Activated CD4-positive, alpha-beta T cell treated with anti-CD3 and anti-CD28 coated beads, Interleukin-2, amount 50 U/mL, for 4 hours (primary cell): Measurements from ENCODE around the gene VSX2.

ENCODE experiments used
- DNase-seq, 2 experiments: peaks; one replicate each; pipeline ENCODE4 v3.0.0-alpha.2; 2020

VSX2 gene

GRCh38 chr14:74223016-74223415, 16.2 kb upstream of the VSX2 start:
- no peak for DNase-seq

- no peak for DNase-seq
Measured at GRCh38 chr14:74231784-74232183, 7.5 kb upstream of the VSX2 start.

DNA sequence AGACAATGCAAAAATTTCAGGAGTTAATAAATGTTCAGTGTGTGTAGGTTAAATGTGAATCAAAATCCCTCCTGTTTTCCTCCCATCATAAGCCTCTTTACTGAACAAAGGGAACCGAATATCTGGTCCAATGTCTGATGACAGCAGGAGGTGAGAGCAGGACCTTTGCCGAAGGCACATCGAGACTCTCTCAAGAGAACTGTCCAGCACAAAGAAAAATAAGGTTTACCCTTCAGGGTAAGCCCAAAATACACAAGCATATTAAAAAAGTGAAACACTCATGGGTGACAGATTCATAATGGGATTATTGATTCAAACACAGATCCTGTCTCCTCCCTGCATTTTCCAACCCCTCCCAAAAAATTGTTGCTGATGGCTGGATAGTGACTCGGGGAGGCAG, 4.2 kb upstream of the VSX2 start:
- DNase-seq, result no peak

DNA sequence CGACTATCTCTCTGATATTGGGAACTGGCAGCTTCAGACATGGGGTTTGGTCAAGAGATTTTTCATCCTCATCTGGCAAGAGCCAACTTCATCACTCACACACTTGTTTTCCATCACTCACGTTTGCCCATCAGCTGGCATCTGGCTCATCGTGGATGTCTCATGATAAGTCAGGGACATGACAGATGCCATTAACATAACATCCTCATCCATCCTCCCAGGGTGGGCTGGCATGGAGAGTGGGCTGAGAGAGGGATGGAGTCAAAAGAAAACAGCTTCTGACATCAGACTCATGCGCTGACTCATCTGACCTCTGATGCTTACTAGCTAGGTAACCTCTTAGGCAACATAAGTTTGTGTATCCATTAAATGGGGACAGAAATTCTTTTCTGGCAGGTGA, 1.8 kb upstream of the VSX2 start:
- DNase-seq, result no peak

GRCh38 chr14:74239848-74240793, 872 bp downstream of the VSX2 start:
- DNase-seq, result no peak

DNA sequence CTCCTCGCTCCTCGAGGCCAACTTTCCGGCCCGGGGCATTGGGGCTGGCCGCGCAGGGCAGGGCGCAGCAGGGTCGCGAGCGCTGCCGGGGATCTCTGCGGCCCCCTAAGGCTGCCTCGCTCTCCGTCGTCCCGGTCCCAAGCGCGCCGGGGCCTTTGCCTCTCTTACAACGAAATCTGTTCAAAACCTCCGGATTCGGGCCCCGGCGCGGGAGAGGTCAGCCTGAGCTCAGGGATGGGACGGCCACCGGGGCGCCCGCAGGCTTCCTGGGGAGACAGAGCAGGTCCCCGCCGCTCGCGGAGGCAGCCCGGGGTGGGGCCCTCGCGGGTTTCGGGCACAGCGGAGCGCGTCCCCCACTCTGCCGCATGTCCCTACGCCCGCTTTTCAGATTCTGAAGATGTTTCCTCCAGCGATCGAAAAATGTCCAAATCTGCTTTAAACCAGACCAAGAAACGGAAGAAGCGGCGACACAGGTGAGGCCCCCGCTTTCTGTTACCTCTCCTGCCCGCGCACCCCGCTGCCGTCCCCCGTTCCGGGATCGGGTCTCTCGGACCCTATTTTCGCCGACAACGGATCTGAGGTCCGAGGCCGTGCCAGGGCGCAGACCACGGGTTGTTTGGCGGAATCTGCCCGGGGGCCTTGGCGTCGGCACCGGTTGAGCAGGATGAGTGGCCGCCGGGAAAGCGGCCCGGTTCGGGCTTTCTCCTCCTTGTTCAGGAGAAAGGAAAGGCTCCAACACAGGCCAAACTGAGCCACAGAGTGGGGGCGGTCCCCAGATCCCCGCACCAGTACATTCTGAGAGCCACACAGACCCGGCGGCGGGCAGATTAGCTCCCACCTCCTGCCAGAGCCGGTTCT, 1.8 kb downstream of the VSX2 start:
- DNase-seq, result no peak

GRCh38 chr14:74241652-74242017, 2.4 kb downstream of the VSX2 start:
- DNase-seq, result no peak

- no peak for DNase-seq
Measured at GRCh38 chr14:74242021-74242779, 3.0 kb downstream of the VSX2 start.

DNA sequence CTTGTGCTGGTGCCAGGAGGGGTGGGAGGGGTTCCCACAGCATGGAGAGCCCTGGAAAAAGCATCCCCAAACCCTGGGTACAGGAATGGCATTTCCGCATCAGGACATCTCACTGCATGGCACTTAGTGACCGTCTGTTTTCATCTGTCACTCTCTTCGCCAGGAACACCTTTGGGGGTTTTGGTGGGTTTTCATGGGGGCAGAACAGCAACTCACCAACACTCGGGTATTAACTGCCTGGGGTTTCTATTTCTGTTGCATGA, 3.5 kb downstream of the VSX2 start:
- no peak for DNase-seq

DNA sequence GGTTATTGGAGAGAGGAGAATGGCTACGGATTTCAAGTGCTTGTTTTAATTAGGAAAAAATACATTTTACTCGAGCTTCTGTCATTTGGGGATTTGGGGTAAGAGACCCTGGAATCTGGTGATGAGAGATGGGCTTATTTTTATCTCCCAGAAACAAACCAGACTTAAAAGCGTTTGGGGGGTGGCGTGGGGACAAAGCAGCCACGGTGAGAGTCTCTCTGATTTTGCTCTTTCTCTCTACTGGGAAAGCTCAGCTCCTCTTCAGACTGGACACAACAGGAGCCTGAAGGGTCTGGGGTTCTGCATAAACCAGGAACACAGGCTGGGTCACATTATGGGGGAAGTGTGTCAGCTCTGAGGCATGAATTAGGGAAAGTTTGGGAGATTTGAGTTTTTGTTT, 3.8 kb downstream of the VSX2 start:
- no peak for DNase-seq

DNA sequence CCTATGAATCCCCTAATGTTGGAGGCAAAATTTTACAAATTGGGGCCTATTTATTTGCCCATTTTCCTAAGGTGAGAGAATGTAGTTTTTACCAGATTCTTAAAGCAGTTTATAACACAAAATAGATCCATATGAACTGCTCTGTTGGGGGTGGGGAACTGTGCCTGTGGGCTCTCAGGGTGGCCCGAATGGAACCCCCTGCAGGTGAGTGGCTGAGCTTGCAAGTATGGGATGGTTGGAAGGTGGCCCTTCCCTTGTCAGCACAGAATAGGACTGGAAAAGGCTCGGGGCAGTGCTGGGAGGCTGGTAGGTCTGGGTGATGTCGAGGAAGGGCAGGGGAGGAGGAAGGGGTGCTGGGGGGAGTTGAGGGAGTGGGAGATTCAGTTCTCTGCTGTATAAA, 4.9 kb downstream of the VSX2 start:
- DNase-seq, result no peak

DNA sequence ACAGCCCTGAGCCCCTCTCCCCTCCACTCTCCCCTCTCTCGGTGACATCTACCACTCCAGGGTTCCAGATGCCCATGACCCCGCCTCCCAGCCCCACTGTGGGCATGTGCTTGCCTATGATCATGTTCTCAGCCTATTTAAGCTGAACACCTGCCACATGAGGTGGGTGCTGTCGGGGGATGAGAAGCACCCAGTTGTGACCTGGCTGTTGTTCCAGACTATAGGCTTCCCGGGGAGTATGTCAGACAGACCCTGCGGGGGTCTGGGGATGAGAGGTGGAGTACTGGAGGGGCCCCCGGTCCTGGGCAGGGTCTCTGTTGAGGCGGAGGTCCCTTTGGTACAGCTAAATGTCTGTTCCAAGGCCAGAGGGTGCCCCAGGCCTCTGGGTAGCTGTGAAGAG, 6.0 kb downstream of the VSX2 start:
- no peak for DNase-seq

DNA sequence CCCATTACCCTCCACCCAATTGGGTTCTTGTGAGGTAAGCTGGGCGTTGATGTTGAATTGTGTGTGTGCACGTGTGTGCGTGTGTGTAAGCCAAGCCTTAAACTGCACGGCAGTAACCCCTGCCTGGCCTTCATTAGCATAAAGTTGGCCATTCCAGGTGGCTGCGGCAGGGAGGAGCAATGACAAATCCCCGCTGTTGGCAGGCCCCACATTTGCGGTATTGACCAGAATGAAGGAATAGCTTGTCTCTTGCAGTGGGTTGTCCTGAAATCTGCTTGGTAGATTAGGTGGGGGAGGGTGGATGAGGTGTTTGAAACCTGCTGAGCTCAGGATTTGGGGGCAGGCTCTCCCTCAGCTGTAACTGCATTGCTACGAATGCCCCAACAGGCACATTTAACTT, 7.3 kb downstream of the VSX2 start:
- no peak for DNase-seq

DNA sequence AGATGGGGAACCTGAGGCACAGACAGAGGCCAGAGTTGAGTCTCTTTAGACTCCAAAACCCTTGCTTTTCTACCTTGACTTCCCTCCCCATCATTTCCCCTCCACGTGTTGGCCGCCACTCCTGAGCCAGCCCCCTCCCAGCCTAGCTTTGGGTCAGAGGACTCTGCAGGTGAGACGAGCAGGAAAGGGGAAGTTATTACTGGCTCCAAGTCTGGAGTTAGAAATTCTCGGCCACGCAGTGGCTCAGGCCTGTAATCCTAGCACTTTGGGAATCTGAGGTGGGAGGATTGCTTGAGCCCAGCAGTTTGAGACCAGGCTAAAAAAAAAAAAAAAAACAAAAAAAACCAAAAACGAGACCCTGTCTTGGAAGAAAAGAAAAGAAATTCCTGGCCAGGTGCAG, 8.8 kb downstream of the VSX2 start:
- no peak for DNase-seq

GRCh38 chr14:74249433-74250375, 10.5 kb downstream of the VSX2 start:
- no peak for DNase-seq

GRCh38 chr14:74255281-74255680, 16.0 kb downstream of the VSX2 start:
- DNase-seq, result no peak

- DNase-seq, result peak; percentile 35 to 45
Measured at GRCh38 chr14:74257078-74257940, 18.1 kb downstream of the VSX2 start.

DNA sequence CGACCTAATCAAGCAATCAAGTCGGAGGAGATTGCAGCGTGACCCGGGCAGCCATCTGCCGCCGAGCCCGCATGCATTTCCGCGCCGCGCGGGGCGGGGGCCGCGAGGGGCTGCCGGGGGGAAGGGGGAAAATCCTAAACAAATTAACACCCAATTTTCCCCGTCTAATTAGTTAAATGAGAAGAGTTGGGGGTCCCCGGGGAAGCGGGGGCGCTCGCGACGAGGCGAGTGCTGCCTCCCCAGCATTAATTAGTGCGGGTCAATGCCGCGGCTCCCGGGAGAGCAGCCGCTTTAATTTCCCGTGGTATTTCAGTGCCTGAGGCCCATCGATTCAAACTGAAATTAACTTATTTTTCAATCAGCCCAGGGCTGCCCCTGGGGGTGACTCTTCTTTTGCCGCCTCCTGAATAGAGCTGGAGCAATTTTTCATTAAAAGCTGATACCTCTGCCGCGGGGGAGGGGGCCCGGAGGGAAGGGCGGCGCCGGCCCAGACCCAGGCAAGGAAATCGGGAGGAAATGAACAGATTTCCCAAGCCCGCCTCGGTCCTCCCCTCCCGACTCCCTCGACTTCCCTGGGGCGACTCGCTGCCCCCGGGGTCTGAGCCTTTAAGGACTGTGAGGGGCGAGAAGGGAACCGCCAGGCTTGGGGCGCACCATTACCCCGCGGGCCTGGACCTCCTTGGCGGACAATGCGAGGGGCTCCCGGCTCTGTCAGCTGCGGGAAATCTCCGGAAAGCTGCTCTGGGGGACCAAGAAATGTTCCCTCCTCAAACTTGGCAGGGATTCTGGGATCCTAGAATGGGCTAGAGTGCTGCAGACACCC, 18.9 kb downstream of the VSX2 start:
- DNase-seq, result peak in 1 of 2 experiments; percentile 5

- no peak for DNase-seq
Measured at GRCh38 chr14:74258764-74259035, 19.5 kb downstream of the VSX2 start.

DNA sequence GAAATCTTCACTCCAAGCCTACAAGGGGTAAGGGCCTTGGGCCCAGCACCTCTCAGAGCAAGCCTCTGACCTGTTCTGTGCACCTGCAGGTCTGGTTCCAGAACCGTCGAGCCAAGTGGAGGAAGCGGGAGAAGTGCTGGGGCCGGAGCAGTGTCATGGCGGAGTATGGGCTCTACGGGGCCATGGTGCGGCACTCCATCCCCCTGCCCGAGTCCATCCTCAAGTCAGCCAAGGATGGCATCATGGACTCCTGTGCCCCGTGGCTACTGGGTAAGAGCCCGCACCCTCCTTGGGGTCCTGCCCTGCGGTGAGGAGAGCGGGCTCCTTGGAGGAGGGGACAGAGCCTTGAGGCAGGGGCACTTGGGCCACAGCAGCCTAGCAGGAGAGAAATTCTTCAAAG, 20.3 kb downstream of the VSX2 start:
- DNase-seq, result no peak
